ENCODE data around the gene CBLB. TPM values are rescaled to one million over a fixed set of nuclear protein-coding genes. Genes with fewer than 3 reads are reported as not detected.

Gene CBLB
- total RNA-seq, 1 experiment from 2014 or later: 34.3 TPM

GRCh38 chr3:105747696-105748095 lies 121.1 kb downstream of the CBLB start:
- H3K27me3 ChIP-seq (replicated peaks; ENCODE audit: control insufficient read depth, insufficient read depth, low read length): no peaks in the 10 kb centered on the region
- no peak overlapping the region for H3K4me3 ChIP-seq (ENCODE audit: low read depth, low read length)
- Mint-ChIP-seq H3K36me3 (ENCODE audit: insufficient read depth, unreplicated experiment) (peaks cover 6% of the 10 kb centered on the region), H3K4me3 (ENCODE audit: unreplicated experiment) (no peak overlapping the region), H3K4me1 (ENCODE audit: low read depth, unreplicated experiment) (peaks cover 8% of the 10 kb centered on the region), H3K27me3 (ENCODE audit: insufficient read depth, unreplicated experiment) (no peaks in the 10 kb centered on the region), H3K9me3 (ENCODE audit: unreplicated experiment) (no peaks in the 10 kb centered on the region), H3K27ac (ENCODE audit: unreplicated experiment) (no peak overlapping the region)
- DNase-seq: no peak
- ChIA-PET POLR2A (no interaction called here), CTCF (no interaction called here)
- TF ChIP-seq, protein P1, sequence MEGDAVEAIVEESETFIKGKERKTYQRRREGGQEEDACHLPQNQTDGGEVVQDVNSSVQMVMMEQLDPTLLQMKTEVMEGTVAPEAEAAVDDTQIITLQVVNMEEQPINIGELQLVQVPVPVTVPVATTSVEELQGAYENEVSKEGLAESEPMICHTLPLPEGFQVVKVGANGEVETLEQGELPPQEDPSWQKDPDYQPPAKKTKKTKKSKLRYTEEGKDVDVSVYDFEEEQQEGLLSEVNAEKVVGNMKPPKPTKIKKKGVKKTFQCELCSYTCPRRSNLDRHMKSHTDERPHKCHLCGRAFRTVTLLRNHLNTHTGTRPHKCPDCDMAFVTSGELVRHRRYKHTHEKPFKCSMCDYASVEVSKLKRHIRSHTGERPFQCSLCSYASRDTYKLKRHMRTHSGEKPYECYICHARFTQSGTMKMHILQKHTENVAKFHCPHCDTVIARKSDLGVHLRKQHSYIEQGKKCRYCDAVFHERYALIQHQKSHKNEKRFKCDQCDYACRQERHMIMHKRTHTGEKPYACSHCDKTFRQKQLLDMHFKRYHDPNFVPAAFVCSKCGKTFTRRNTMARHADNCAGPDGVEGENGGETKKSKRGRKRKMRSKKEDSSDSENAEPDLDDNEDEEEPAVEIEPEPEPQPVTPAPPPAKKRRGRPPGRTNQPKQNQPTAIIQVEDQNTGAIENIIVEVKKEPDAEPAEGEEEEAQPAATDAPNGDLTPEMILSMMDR (IDR thresholded peaks at IDR 0.05; ENCODE audit: insufficient read depth in 1 of 2, low read depth in 1 of 2, low read length in 1 of 2, severe bottlenecking in 1 of 2, unreplicated experiment in 1 of 2): no peak
- H3K9me3 ChIP-seq: no peaks in the 10 kb centered on the region
- no TSS peak for BruUV-seq (replicated peaks)
- no peaks in the 10 kb centered on the region for H3K36me3 ChIP-seq (ENCODE audit: control insufficient read depth, insufficient read depth, low read length)
- peaks cover 14% of the 10 kb centered on the region for H3K4me1 ChIP-seq
- intact Hi-C loops (cut with micrococcal nuclease; ENCODE audit: unreplicated experiment): no loop called here

DNA sequence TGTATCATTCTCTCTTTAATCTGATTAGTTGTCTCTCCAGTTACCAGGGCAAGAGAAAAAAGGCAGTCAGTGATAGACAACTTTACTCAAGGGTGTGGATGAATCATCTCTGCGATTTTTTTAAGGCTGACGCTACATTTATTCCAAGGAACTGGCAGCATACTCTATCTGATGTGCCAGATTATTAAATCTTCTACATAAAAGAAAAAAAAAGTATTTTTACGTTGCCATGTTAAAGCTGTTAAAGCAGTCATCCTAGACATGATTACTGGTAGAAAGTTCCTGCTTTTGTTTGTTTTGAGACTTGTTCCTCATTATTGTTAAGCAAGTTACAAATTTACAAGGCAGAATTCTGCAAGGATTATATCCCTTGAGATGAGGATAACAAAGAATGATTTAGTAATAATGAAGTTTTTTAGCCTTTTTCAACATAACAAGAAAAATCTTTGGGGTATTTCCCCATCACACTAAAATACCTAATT lies 121.7 kb downstream of the CBLB start:
- Histone ChIP-seq H3K9me3 (no peaks in the 10 kb centered on the region), H3K36me3 (ENCODE audit: control insufficient read depth, insufficient read depth, low read length) (no peaks in the 10 kb centered on the region), H3K27me3 (replicated peaks; ENCODE audit: control insufficient read depth, insufficient read depth, low read length) (no peaks in the 10 kb centered on the region), H3K4me1 (peaks cover 14% of the 10 kb centered on the region), H3K4me3 (ENCODE audit: low read depth, low read length) (no peak overlapping the region)
- H3K27ac Mint-ChIP-seq (ENCODE audit: unreplicated experiment): no peak overlapping the region
- H3K9me3 Mint-ChIP-seq (ENCODE audit: unreplicated experiment): no peaks in the 10 kb centered on the region
- CTCF ChIA-PET: no interaction called here
- DNase-seq: no peak
- H3K4me1 Mint-ChIP-seq (ENCODE audit: low read depth, unreplicated experiment): peaks cover 8% of the 10 kb centered on the region
- no peak overlapping the region for H3K4me3 Mint-ChIP-seq (ENCODE audit: unreplicated experiment)
- H3K27me3 Mint-ChIP-seq (ENCODE audit: insufficient read depth, unreplicated experiment): no peaks in the 10 kb centered on the region
- TF ChIP-seq, protein P1 (IDR thresholded peaks at IDR 0.05; ENCODE audit: insufficient read depth in 1 of 2, low read depth in 1 of 2, low read length in 1 of 2, severe bottlenecking in 1 of 2, unreplicated experiment in 1 of 2): no peak
- intact Hi-C loops (cut with micrococcal nuclease; ENCODE audit: unreplicated experiment): no loop called here
- peaks cover 7% of the 10 kb centered on the region for H3K36me3 Mint-ChIP-seq (ENCODE audit: insufficient read depth, unreplicated experiment)
- POLR2A ChIA-PET: no interaction called here
- BruUV-seq (replicated peaks): no TSS peak

DNA sequence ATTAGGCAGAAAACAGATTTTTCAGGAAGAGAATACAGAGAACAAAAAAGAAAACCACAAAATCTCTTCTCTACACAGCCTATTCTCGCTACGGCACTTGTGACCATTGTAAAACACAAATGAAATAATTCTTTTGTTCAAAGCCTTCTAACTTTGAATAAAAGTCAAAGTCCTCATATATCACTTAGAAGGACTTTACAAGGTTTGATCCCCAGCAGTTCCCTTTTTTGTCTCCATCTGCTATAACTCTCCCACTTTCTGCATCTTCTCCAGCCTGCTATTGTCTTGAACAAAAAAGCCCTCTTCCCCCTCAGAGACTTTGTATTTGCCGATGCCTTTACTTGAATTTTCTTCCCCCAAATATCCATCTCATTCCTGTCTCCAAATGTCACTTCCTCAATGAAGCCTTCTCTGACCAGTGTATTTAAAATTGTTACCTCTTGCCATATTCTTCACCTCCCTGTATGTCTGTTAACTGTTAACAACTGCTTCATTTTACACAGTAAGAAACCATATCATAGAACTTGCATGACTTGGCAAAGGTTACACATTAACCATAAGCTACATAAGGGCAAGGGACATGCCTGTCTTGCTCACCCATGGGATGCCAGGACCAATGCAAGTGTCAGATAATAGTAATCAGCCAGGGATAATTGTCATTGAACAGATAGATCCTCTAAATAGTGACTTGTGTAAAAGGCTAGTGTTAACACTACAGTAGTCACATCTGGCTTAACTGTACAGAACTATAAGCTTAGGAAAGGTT lies 122.4 kb downstream of the CBLB start:
- no peak for DNase-seq
- H3K36me3 ChIP-seq (ENCODE audit: control insufficient read depth, insufficient read depth, low read length): no peaks in the 10 kb centered on the region
- Mint-ChIP-seq H3K4me3 (ENCODE audit: unreplicated experiment) (no peak overlapping the region), H3K4me1 (ENCODE audit: low read depth, unreplicated experiment) (peaks cover 8% of the 10 kb centered on the region), H3K27me3 (ENCODE audit: insufficient read depth, unreplicated experiment) (no peaks in the 10 kb centered on the region), H3K36me3 (ENCODE audit: insufficient read depth, unreplicated experiment) (peaks cover 13% of the 10 kb centered on the region), H3K9me3 (ENCODE audit: unreplicated experiment) (no peaks in the 10 kb centered on the region), H3K27ac (ENCODE audit: unreplicated experiment) (no peak overlapping the region)
- H3K27me3 ChIP-seq (replicated peaks; ENCODE audit: control insufficient read depth, insufficient read depth, low read length): no peaks in the 10 kb centered on the region
- TF ChIP-seq, protein P1 (IDR thresholded peaks at IDR 0.05; ENCODE audit: insufficient read depth in 1 of 2, low read depth in 1 of 2, low read length in 1 of 2, severe bottlenecking in 1 of 2, unreplicated experiment in 1 of 2): no peak
- H3K4me3 ChIP-seq (ENCODE audit: low read depth, low read length): no peak overlapping the region
- POLR2A ChIA-PET: no interaction called here
- peaks cover 14% of the 10 kb centered on the region for H3K4me1 ChIP-seq
- intact Hi-C loops (cut with micrococcal nuclease; ENCODE audit: unreplicated experiment): no loop called here
- no peaks in the 10 kb centered on the region for H3K9me3 ChIP-seq
- BruUV-seq (replicated peaks): no TSS peak
- CTCF ChIA-PET: no interaction called here

Data from Caco-2 (cell line).